ENCODE results near the gene SLC39A2.

The SLC39A2 gene

DNA sequence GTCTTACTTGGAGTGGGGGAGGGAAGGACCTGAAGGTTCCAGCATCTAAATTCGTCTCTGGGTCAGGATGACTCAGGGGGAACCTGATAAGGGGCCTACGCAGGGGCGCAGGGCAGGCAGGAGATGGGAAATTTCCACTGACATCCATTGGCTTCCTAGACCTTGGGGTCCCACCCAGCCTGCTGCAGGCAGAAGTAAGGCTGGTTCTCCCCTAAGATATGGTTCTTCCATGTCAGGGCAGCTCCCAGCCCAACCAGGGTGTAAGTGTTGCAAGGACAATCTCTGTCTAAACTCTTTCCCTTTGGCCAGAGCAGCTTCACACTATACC lies 27.9 kb downstream of the SLC39A2 start:
- DNase-seq (ENCODE audit: low spot score): no peak
- CTCF ChIA-PET: interaction anchor here (0.7 kb wide), 1 partner anchor 12 kb away, joined by 3 read pairs; no protein-coding TSS in a partner anchor
- TF ChIP-seq, protein P1, sequence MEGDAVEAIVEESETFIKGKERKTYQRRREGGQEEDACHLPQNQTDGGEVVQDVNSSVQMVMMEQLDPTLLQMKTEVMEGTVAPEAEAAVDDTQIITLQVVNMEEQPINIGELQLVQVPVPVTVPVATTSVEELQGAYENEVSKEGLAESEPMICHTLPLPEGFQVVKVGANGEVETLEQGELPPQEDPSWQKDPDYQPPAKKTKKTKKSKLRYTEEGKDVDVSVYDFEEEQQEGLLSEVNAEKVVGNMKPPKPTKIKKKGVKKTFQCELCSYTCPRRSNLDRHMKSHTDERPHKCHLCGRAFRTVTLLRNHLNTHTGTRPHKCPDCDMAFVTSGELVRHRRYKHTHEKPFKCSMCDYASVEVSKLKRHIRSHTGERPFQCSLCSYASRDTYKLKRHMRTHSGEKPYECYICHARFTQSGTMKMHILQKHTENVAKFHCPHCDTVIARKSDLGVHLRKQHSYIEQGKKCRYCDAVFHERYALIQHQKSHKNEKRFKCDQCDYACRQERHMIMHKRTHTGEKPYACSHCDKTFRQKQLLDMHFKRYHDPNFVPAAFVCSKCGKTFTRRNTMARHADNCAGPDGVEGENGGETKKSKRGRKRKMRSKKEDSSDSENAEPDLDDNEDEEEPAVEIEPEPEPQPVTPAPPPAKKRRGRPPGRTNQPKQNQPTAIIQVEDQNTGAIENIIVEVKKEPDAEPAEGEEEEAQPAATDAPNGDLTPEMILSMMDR (conservative IDR thresholded peaks at IDR 0.05; ENCODE audit: low read depth): no peak
- POLR2A ChIA-PET (ENCODE audit: low non-redundant PET): no interaction called here
- H3K27ac ChIP-seq: no peak overlapping the region

DNA sequence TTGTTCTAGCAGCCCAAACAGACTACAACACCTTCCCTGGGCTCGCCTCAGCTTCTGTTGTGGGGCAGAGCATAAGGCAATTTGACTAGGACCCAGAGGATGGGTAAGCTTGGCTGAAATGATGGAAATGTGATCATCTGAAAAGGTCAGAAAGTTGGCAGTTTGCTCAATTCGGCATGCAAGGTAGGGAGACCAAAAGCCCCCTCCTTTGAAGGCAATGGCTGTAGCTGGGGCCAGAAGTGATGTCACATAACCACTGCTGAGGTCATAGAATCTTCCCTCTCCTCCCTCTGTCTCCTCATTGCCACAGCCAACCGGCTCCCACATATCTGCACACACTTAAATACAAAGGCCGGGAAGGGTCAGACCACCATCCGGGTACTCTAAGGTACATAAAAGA lies 30.8 kb downstream of the SLC39A2 start, which contains the start of gene TPPP2:
TSS of gene TPPP2 (plus strand) at position 301 of the 400 bp plus-strand sequence. CDS start 365 bp downstream, outside the sequence.
- ChIA-PET POLR2A (ENCODE audit: low non-redundant PET) (no interaction called here), CTCF (interaction anchor here (2.1 kb wide), 1 partner anchor 10 kb away, joined by 7 read pairs; no protein-coding TSS in a partner anchor)
- H3K27ac ChIP-seq: no peak within 1 kb of the TSS
- DNase-seq (ENCODE audit: low spot score): no peak
- TF ChIP-seq, protein P1 (conservative IDR thresholded peaks at IDR 0.05; ENCODE audit: low read depth): no peak

DNA sequence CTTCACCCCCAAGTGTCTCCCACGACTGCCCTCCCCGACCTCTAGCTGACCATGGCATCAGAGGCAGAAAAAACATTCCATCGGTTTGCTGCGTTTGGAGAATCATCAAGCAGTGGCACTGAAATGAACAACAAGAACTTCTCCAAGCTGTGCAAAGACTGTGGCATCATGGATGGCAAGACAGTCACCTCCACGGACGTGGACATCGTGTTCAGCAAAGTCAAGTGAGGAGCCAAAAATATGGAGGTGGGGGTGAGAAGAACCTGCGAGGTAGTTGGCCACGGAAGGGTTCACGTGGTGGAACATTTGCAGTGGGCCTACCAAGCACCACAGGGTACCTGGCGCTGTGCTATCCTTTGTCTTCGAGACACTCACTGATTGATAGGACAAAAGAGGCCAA lies 31.4 kb downstream of the SLC39A2 start:
- POLR2A ChIA-PET (ENCODE audit: low non-redundant PET): no interaction called here
- TF ChIP-seq, protein P1 (conservative IDR thresholded peaks at IDR 0.05; ENCODE audit: low read depth): no peak
- DNase-seq (ENCODE audit: low spot score): no peak
- no peak overlapping the region for H3K27ac ChIP-seq
- CTCF ChIA-PET: interaction anchor here (2.1 kb wide), 1 partner anchor 10 kb away, joined by 7 read pairs; no protein-coding TSS in a partner anchor

DNA sequence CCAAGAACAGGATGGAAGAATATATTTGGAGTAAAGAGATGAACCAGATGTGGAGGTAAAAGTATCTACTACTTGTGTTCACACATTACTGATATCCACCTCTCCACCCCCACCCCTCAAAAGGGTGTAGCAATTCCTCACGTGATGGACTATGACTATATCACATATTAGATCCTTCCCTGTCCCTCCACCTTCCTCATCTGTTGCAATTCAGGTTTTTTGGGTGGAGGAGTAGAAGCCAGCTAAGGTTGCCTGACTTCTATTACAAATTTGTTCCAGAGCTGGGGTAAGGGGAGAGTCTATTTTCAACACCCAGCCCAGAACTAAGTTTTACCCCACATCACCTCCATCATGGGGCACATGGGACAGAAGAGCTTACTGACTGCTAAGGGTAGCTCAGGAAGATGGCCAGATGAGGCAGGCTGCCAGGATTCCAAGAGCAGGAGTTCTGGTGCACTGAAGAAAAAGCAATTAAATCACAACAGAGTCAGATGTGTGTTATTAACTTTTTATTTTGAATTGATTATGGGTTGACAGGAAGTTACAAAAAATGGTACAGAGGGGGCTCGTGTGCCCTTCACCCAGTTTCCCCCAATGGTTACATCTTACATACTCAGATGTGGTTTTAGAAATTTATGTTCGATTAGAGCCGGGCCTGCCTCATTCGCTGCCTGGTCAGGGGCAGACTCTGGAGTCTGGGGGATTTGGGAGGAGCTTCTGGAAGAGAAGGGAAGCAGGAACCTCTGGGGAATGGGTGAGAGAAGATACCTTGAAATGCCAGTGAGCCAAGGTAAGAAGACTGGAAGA lies 33.4 kb downstream of the SLC39A2 start:
- H3K27ac ChIP-seq: no peak overlapping the region
- POLR2A ChIA-PET (ENCODE audit: low non-redundant PET): no interaction called here
- CTCF ChIA-PET: interaction anchor here (2.1 to 2.8 kb wide), 2 partner anchors 8 to 18 kb away, joined by 7 to 20 read pairs; no protein-coding TSS in a partner anchor
- no peak for DNase-seq (ENCODE audit: low spot score)
- TF ChIP-seq, protein P1 (conservative IDR thresholded peaks at IDR 0.05; ENCODE audit: low read depth): no peak

DNA sequence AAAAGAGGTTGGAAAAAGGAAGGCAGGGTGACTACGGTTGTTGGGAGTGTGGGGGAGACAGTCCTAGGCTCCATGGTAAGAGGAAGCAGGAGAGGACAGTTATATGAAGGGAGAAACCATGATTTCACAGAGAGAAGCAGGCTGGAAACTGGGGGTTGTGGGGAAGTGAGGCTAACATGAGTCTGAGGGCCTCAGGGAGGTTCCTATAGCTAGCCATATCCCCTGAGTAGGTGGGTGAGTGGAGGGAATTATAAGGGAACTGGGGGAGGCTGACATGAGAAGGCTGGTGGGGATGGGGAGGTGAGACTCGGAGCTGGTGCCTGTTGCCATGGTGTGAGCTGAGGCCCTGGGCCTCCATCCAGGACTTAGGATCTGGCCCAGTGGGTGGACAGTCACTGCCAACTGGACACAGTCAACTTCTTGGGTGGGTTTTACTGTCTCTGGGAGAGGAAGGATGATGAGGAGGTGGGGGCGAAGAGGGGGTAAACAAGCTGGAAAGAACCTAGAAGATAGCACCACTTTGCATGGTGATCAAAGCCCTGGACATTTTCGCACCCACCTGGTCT lies 34.1 kb downstream of the SLC39A2 start:
- ChIA-PET CTCF (interaction anchor here (0.5 to 2.8 kb wide), 3 partner anchors 19 to 42 kb away, joined by 3 to 20 read pairs (median 5); no protein-coding TSS in a partner anchor), POLR2A (ENCODE audit: low non-redundant PET) (no interaction called here)
- no peak overlapping the region for H3K27ac ChIP-seq
- DNase-seq (ENCODE audit: low spot score): no peak
- TF ChIP-seq, protein P1 (conservative IDR thresholded peaks at IDR 0.05; ENCODE audit: low read depth): no peak

DNA sequence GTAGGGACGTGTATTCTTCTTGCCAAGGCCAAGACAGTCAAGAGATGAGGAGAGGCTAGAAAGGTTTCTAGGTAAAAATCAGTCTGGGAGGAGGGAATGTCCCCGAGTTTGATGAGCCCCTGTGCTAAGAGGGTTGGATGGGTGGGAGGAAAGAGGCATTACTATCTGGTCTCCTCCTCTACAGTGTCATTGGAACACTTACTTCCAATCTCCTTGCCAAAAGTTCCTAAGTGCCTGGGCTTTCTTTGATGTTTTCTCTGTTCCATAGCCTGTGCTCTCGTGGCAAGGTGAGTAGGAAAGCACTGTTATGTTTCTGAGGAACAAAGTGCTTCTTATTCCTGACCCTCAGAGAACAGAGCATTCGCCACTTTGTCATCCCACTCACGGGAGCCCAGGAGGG lies 35.6 kb downstream of the SLC39A2 start, which contains the start of gene RNASE13:
TSS of gene RNASE13 (minus strand) at position 101 of the 400 bp plus-strand sequence. CDS start 519 bp downstream, outside the sequence.
- ChIA-PET POLR2A (ENCODE audit: low non-redundant PET) (no interaction called here), CTCF (interaction anchor here (1.6 kb wide), 1 partner anchor 20 kb away, joined by 8 read pairs; no protein-coding TSS in a partner anchor)
- TF ChIP-seq, protein P1 (conservative IDR thresholded peaks at IDR 0.05; ENCODE audit: low read depth): no peak
- no peak for DNase-seq (ENCODE audit: low spot score)
- H3K27ac ChIP-seq: no peak within 1 kb of the TSS
